Cerebellar nuclear complex (tissue), 1 donor: ENCODE data around the gene CHCHD5.
"Not testable (repeated sequence)": the region's sequence is repeated elsewhere in the genome, so short reads cannot be mapped to it uniquely, and the experiment has no call there.

ENCODE experiments used
- DNase-seq, 2 experiments: peaks; one replicate each; lab custom pipeline; 2025; lab: John Stamatoyannopoulos, UW

The CHCHD5 gene

DNA sequence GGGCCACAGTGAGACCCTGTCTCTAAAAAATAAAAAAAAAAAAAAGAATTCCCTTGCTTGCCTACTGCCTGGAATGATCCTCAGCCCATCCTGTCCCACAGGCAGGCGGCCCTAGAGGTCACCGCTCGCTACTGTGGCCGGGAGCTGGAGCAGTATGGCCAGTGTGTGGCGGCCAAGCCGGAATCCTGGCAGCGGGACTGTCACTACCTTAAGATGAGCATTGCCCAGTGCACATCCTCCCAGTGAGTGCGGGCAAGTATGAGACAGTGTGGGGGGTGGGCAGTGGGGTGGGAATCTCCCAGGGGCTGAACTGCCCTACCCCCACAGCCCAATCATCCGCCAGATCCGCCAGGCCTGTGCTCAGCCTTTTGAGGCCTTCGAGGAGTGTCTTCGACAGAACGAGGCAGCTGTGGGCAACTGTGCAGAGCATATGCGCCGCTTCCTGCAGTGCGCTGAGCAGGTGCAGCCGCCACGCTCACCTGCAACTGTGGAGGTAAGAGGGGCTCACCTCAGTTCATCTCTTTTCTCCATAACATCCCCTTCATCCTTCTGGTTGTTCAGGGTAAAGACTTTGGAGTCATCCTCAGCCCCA is 1.6 kb downstream of the CHCHD5 start:
- DNase-seq = no peak

DNA sequence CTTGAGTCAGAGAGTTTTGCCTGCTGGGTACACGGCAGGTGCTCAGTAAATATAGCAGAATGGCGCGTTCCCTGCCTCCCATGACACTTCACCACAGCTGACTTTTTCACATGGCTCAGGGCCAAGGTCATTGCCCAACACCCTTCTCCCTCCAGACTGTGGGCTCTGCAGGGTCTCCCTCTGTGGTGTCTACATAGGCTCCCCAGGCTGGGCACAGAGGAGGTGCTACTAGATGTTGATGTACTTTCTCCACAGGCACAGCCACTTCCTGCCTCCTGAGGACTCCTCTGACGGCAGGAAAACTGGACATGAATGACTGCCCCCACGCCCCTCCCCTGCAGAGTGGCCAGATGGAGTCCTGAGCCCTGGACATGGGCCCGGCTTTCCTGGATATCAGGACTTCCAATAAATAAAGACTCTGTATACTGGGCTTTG is 4.2 kb downstream of the CHCHD5 start:
- DNase-seq = peak; percentile 49 to 78

DNA sequence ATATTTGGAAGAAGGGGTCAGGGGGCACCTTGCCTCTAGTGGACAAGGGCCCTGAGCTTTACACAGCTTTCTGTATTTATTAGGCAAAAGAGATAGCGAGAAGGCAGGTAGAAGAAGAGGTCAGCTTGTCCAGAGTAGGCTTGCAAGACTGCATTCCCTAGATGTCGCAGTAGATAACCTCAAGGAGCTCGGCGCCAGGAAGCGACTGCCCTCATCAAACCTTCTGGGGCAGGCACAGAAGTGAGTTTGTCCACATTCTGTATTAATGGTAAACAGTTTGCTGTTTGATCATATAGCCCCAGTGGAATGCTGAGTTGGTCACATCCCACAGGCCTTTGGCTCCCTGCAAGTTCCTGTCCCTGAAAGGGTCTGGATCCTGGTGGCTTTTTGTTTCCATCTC is 7.0 kb downstream of the CHCHD5 start:
- DNase-seq = no peak

DNA sequence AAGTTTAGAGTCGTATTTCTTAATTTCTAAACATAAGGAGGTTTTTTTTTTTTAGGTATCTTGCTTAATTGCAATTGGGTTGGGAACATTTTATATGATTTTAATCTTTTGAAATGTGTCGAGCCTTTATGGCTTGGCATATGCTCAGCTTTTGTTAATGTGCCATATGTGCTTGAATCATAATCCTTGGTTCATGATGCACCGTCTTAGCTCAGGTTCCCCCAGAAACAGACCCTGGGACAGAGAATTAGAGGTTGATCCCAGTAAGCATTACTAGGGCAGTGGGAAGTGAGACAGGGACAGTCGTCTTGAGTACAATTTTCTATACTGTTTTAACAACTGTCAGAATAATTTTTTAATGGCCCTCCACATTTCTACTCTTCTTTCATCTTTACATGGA is 9.3 kb downstream of the CHCHD5 start:
- DNase-seq = no peak

DNA sequence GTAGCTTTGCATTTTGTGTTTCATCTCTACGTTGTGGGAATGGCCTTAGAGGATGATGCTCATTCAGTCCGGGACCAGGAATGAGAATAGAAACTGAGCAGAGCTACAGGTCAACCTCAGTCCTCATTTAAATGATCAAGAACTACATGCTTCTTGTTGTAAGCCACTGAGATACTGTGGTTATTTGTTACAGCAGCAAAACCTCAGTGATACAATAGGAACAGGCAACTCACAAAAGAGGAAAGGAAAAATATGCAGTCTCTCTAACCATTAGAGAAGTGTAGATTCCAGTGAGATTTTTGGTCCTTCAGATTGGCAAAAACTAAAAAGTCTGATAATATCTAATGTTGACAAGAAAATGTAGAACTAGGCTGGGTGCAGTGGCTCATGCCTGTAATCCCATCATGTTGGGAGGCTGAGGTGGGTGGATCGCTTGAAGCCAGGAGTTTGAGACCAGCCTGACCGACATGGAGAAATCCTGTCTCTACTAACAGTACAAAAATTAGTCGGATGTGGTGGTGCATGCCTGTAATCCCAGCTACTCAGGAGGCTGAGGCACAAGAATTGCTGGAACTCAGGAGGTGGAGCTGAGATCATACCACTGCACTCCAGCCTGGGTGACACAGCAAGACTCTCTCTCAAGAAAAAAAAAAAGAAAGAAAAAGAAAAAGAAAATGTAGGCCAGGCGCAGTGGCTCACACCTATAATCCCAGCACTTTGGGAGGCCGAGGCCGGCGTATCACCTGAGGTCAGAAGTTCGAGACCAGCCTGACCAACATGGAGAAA is 13.3 kb downstream of the CHCHD5 start:
- DNase-seq = no peak

DNA sequence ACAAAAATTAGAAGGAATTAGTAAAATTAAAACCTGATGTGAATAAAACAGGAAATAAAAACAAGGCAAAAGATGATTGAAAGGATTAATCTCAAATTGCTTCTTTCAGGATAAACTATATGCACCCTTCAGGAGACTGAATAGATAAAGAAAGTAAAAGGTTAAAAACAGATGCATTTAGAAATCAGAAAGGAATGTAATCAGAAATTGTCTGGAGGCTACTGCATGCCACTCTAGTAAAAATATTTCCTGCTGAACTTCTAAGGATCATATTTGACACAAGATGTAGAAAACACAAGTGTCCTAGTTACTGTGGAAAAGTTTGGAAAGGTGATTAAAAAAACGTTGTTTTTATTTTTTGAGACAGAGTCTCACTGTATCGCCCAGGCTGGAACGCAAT is 16.2 kb downstream of the CHCHD5 start:
- DNase-seq = no peak

- DNase-seq = no peak
These were observed 17.3 kb downstream of the CHCHD5 start for GRCh38 chr2:112601754-112602153.

DNA sequence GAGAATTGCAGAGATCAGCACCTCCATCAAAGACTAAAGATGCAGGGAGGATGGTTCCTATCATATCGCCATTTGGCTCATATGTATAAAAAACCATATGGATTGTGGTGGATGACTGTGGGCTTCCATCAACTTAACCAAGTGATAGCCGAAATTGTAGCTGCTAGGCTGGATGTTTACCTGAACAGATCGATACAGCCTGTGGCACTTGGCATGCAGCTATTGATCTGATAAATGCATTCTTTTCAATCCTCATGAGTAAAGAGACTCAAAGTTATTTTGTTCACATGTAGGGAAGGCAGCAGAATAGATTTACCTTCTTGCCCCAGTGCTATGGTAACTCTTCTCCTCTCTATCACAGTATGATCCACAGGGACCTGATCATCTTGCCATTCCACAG is 18.5 kb downstream of the CHCHD5 start:
- no peak for DNase-seq

DNA sequence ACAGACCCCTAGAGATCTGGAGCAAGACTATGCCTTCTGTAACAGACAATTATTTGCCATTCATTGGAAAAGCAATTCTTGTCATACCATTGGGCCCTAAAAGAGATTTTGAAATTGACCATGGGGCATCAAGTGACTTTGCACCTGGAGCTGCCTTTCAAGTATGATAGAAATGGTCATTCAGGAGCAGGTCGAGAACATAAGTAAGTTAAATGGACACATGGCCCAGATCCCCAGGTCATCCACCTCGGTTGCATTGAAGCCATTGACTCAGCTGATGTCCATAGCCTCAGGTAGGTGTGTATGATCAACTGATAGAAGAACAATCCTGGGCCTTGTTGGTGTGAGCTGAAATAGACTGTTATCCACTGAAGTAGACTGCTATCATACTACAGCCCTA is 19.3 kb downstream of the CHCHD5 start:
- no peak for DNase-seq

- DNase-seq = no peak
These were observed 20.5 kb downstream of the CHCHD5 start for GRCh38 chr2:112604952-112605351.

DNA sequence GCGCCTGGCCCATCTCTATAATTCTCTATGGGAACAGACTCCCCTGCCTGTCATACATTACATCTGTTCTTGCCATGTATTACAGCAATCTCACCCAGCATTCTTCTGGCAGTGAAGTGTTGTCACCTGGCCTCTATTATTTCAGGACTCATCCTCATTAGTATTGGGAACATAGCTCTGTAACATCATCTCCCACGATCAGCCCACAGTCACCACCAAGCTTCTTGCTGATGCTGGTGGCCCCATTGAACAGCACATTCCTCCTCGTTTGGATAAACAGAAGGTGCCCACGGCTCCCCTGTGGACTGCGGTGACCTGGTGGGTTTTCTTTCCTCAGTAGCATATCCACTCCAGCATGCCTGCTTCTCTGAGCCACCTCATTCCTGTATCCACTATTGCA is 21.5 kb downstream of the CHCHD5 start:
- DNase-seq = no peak

- no peak for DNase-seq
These were observed 22.1 kb downstream of the CHCHD5 start for GRCh38 chr2:112606547-112606946.

- DNase-seq = no peak
These were observed 23.4 kb downstream of the CHCHD5 start for GRCh38 chr2:112607680-112608438.

GRCh38 chr2:112609320-112609719 is 24.9 kb downstream of the CHCHD5 start:
- not testable (repeated sequence) for DNase-seq

- not testable (repeated sequence) for DNase-seq
These were observed 27.9 kb downstream of the CHCHD5 start for GRCh38 chr2:112612283-112612682.

DNA sequence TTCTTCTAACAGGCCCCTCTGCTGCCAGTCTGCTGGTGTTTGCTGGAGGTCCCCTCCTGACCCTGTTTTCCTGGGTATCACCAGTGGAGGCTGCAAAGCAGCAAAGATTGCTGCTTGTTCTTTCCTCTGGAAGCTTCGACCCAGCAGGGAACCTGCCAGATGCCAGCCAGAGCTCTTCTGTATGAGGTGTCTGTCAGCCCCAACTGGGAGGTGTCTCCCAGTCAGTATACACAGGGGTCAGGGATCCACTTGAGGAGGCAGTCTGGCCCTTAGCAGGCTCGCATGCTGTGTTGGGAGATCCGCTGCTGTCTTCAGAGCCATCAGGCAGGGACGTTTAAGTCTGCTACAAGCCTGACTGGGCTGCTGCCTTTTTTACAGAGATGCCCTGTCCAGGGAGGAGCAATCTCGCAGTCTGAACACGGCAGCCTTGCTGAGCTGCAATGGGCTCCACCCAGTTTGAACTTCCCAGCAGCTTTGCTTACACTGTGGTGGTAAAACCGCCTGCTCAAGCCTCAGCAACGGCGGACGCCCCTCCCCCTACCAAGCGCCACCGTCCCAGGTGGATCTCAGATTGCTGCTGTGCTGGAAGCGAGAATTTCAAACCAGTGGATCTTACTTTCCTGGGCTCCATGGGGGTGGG is 29.9 kb downstream of the CHCHD5 start:
- DNase-seq = no peak

DNA sequence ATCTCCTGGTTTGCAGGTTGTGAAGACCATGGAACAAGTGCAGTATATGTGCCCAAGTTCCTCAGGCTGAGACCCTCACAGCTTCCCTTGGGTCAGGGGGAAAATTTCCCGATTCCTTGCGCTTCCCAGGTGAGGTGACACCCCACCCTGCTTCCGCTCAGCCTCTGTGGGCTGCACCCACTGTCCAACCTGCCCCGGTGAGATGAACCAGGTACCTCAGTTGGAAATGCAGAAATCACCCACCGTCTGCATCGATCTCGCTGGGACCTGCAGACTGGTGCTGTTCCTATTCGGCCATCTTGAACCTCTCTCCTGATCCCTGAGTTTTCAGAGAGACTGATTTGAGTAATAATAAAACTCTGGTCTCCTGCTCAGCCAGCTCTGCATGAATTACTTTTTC is 30.6 kb downstream of the CHCHD5 start:
- DNase-seq = no peak

- DNase-seq = not testable (repeated sequence)
These were observed 31.4 kb downstream of the CHCHD5 start for GRCh38 chr2:112615798-112616197.

DNA sequence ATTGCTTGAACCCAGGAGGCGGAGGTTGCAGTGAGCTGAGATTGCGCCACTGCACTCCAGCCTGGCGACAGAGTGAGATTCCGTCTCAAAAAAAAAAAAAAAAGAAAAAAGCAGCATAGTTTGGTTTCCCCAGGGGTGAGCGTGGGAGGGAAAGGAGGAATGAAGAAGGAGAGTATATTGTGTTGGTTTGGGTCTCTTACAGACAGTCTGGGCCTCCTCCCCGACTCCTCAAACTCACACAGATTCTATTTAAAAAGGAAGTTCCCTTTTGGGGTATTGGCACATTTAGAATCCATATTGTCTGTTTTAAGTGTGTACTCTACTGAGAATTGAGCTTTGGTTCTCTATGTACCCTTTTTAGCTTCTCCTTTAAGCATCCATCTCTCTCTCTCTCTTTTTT is 34.0 kb downstream of the CHCHD5 start:
- DNase-seq = no peak

DNA sequence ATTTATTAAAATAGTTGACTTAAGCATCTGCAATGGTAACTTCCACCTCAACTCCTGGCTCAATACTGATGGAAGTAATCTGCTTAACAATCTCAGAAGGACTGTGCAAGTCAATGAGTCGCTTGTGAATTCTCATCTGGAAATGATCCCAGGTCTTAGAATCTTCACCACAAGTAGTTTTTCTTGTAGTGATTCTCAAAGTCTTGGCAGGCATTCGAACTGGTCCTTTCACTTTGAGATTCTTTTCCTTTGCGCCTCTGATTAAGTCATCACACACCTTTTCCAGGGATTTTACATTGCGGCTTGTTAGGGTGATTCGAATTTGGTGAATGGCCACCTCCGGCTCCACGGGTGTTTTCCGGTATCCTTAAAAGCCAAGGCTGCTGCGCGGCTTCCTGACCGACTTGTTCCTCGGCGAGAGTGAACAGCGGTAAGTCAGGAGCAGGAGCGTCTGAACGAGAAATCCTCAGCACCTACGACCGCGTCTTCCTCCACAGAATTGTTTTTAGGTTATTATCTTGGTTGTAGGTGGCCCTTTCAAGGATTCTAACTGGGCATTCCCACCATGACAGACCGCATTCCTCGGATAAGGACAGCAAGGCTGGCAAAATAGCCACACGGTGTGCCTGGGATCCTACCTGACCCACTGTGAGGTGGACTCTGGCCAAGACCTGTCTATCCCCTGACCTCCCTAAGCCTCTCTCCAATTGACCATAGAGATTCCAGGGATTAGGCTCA is 37.5 kb downstream of the CHCHD5 start:
- no peak for DNase-seq

- no peak for DNase-seq
These were observed 38.1 kb downstream of the CHCHD5 start for GRCh38 chr2:112622528-112622849.
